Stimulated activated CD4-positive, alpha-beta T cell treated with anti-CD3 and anti-CD28 coated beads, Interleukin-15, amount 100 ng/mL, for 1 hour (primary cell): ENCODE data around the gene CAMK2G.
A peak's percentile ranks its signal among the peaks of the same experiment; 100 is the strongest.
"Not testable (repeated sequence)": the region's sequence is repeated elsewhere in the genome, so short reads cannot be mapped to it uniquely, and the experiment has no call there.

ENCODE experiments used
- DNase-seq, 2 donors: peaks; one replicate each; pipeline ENCODE4 v3.0.0-alpha.2; 2020; ENCODE audit warnings: low read depth in 1 of 2, low spot score in 1 of 2

Gene CAMK2G

GRCh38 chr10:73796766-73797165 lies 77.6 kb downstream of the CAMK2G start:
- DNase-seq = no peak

- DNase-seq = not testable (repeated sequence)
These were observed 78.3 kb downstream of the CAMK2G start for GRCh38 chr10:73796035-73796434.

GRCh38 chr10:73795491-73795890 lies 78.9 kb downstream of the CAMK2G start:
- DNase-seq = not testable (repeated sequence)

GRCh38 chr10:73793456-73793855 lies 80.9 kb downstream of the CAMK2G start:
- DNase-seq = no peak

- no peak for DNase-seq
These were observed 82.4 kb downstream of the CAMK2G start for GRCh38 chr10:73791871-73792400.

- DNase-seq = no peak
These were observed 83.3 kb downstream of the CAMK2G start for GRCh38 chr10:73790886-73791625.

- no peak for DNase-seq
These were observed 84.7 kb downstream of the CAMK2G start for GRCh38 chr10:73789659-73790055.

- no peak for DNase-seq
These were observed 85.3 kb downstream of the CAMK2G start for GRCh38 chr10:73788864-73789658.

- not testable (repeated sequence) for DNase-seq
These were observed 87.1 kb downstream of the CAMK2G start for GRCh38 chr10:73787031-73787800.

GRCh38 chr10:73786512-73786885 lies 87.9 kb downstream of the CAMK2G start:
- no peak for DNase-seq

GRCh38 chr10:73785721-73786511 lies 88.4 kb downstream of the CAMK2G start:
- DNase-seq = peak in 1 of 2 donors; percentile 24

GRCh38 chr10:73785211-73785720 lies 89.1 kb downstream of the CAMK2G start, which contains the start of gene ZSWIM8:
ZSWIM8 (plus strand) TSS chr10:73785606; CDS start chr10:73785879, 273 bp downstream.
- peak; percentile 68 to 70 for DNase-seq

GRCh38 chr10:73782749-73783085 lies 91.6 kb downstream of the CAMK2G start:
- no peak for DNase-seq

GRCh38 chr10:73781879-73782748 lies 92.2 kb downstream of the CAMK2G start, which contains the start of gene CHCHD1:
CHCHD1 (plus strand) TSS chr10:73782048; CDS start chr10:73782076, 28 bp downstream.
- peak; percentile 74 to 89 for DNase-seq

- no peak for DNase-seq
These were observed 92.8 kb downstream of the CAMK2G start for GRCh38 chr10:73781548-73781878.

- no peak for DNase-seq
These were observed 93.4 kb downstream of the CAMK2G start for GRCh38 chr10:73780966-73781365.

- no peak for DNase-seq
These were observed 94.1 kb downstream of the CAMK2G start for GRCh38 chr10:73780301-73780700.

GRCh38 chr10:73779539-73780197 lies 94.7 kb downstream of the CAMK2G start:
- DNase-seq = no peak

GRCh38 chr10:73779018-73779417 lies 95.3 kb downstream of the CAMK2G start:
- DNase-seq = no peak
